ENCODE measurements around the gene TUT7.
"Not testable (repeated sequence)": the region's sequence is repeated elsewhere in the genome, so short reads cannot be mapped to it uniquely, and the experiment has no call there.

Gene TUT7

GRCh38 chr9:86324901-86325300, 29.3 kb downstream of the TUT7 start:
- no peak overlapping the region for H2AFZ ChIP-seq (ENCODE audit: low read length, unreplicated experiment)
- no peak overlapping the region for H3K4me3 ChIP-seq (ENCODE audit: low read depth, low read length)
- H3K27me3 ChIP-seq (ENCODE audit: insufficient read depth, low read length), result no peaks in the 10 kb centered on the region
- peak overlapping the region; percentile 32 for H3K27ac ChIP-seq (ENCODE audit: low read depth, low read length)
- H3K36me3 ChIP-seq (ENCODE audit: insufficient read depth, low read length), result peaks cover 52% of the 10 kb centered on the region
- peaks cover 47% of the 10 kb centered on the region for H3K4me1 ChIP-seq (ENCODE audit: control insufficient read depth, insufficient read depth, low read length, unreplicated experiment)
- H3K79me2 ChIP-seq (ENCODE audit: control insufficient read depth, insufficient read depth, low read length, unreplicated experiment), result no peaks in the 10 kb centered on the region

DNA sequence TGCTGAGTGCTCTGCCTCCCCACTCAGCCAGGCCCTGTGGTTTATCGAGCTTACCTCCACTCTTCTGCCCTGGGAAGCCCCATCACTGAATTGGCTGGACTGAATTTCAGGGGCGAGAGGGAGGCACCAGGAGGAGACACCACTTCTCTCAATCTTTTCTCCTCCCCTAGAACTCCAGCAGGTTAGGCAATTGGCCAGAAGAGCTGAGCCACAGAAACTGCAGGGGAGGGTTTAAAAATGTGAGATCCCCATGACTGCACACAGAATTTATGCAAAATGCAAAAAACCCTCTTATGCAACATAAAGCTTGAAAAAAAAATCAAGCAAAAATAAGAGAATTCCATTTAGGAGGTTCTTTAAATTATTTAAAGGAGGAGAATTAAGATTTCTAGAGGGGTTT, 29.9 kb downstream of the TUT7 start:
- no peak overlapping the region for H2AFZ ChIP-seq (ENCODE audit: low read length, unreplicated experiment)
- H3K4me3 ChIP-seq (ENCODE audit: low read depth, low read length), result no peak overlapping the region
- peaks cover 47% of the 10 kb centered on the region for H3K4me1 ChIP-seq (ENCODE audit: control insufficient read depth, insufficient read depth, low read length, unreplicated experiment)
- no peaks in the 10 kb centered on the region for H3K27me3 ChIP-seq (ENCODE audit: insufficient read depth, low read length)
- H3K79me2 ChIP-seq (ENCODE audit: control insufficient read depth, insufficient read depth, low read length, unreplicated experiment), result no peaks in the 10 kb centered on the region
- peaks cover 53% of the 10 kb centered on the region for H3K36me3 ChIP-seq (ENCODE audit: insufficient read depth, low read length)
- peak overlapping the region; percentile 86 for H3K27ac ChIP-seq (ENCODE audit: low read depth, low read length)

- Histone ChIP-seq H3K36me3 (ENCODE audit: insufficient read depth, low read length) (peaks cover 60% of the 10 kb centered on the region), H3K4me1 (ENCODE audit: control insufficient read depth, insufficient read depth, low read length, unreplicated experiment) (peaks cover 47% of the 10 kb centered on the region), H3K79me2 (ENCODE audit: control insufficient read depth, insufficient read depth, low read length, unreplicated experiment) (peaks cover 2% of the 10 kb centered on the region), H2AFZ (ENCODE audit: low read length, unreplicated experiment) (no peak overlapping the region), H3K27ac (ENCODE audit: low read depth, low read length) (peak overlapping the region; percentile 86), H3K27me3 (ENCODE audit: insufficient read depth, low read length) (no peaks in the 10 kb centered on the region), H3K4me3 (ENCODE audit: low read depth, low read length) (peak overlapping the region; percentile 32; the same call in 1 of the 2 replicates)
Measured at GRCh38 chr9:86322973-86323644, 31.1 kb downstream of the TUT7 start.

- Histone ChIP-seq H3K4me1 (ENCODE audit: control insufficient read depth, insufficient read depth, low read length, unreplicated experiment) (peaks cover 47% of the 10 kb centered on the region), H3K27me3 (ENCODE audit: insufficient read depth, low read length) (no peaks in the 10 kb centered on the region), H3K27ac (ENCODE audit: low read depth, low read length) (peak overlapping the region; percentile 86), H2AFZ (ENCODE audit: low read length, unreplicated experiment) (no peak overlapping the region), H3K4me3 (ENCODE audit: low read depth, low read length) (no peak overlapping the region), H3K79me2 (ENCODE audit: control insufficient read depth, insufficient read depth, low read length, unreplicated experiment) (peaks cover 2% of the 10 kb centered on the region), H3K36me3 (ENCODE audit: insufficient read depth, low read length) (peaks cover 71% of the 10 kb centered on the region)
Measured at GRCh38 chr9:86321373-86321772, 32.8 kb downstream of the TUT7 start.

GRCh38 chr9:86318187-86318586, 36.0 kb downstream of the TUT7 start:
- Histone ChIP-seq H3K27me3 (ENCODE audit: insufficient read depth, low read length) (no peaks in the 10 kb centered on the region), H2AFZ (ENCODE audit: low read length, unreplicated experiment) (no peak overlapping the region), H3K4me1 (ENCODE audit: control insufficient read depth, insufficient read depth, low read length, unreplicated experiment) (peaks cover 38% of the 10 kb centered on the region), H3K4me3 (ENCODE audit: low read depth, low read length) (no peak overlapping the region), H3K27ac (ENCODE audit: low read depth, low read length) (no peak overlapping the region), H3K79me2 (ENCODE audit: control insufficient read depth, insufficient read depth, low read length, unreplicated experiment) (peaks cover 2% of the 10 kb centered on the region), H3K36me3 (ENCODE audit: insufficient read depth, low read length) (peaks cover 75% of the 10 kb centered on the region)

DNA sequence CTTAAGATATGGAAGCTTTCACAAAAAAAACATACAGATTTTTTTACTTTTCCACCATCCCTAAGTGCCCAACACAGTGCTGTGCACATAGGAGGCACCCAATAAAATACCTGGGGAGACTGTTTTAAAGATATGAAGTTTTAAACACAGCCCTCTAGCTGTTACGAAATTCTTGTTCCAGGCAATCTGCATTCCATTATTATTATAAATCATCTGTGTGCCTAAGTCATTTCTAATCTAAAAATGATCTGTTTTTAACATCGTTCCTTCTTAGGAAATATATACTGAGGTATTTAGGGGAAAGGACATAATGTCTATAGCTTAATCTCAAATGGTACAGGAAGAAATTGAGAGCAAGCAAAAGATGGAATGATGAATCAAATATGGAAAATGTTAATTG, 39.1 kb downstream of the TUT7 start:
- Histone ChIP-seq H2AFZ (ENCODE audit: low read length, unreplicated experiment) (no peak overlapping the region), H3K36me3 (ENCODE audit: insufficient read depth, low read length) (peaks cover 69% of the 10 kb centered on the region), H3K27ac (ENCODE audit: low read depth, low read length) (peak overlapping the region; percentile 29; the same call in 1 of the 2 replicates), H3K4me3 (ENCODE audit: low read depth, low read length) (no peak overlapping the region), H3K27me3 (ENCODE audit: insufficient read depth, low read length) (no peaks in the 10 kb centered on the region), H3K79me2 (ENCODE audit: control insufficient read depth, insufficient read depth, low read length, unreplicated experiment) (peaks cover 2% of the 10 kb centered on the region), H3K4me1 (ENCODE audit: control insufficient read depth, insufficient read depth, low read length, unreplicated experiment) (peaks cover 14% of the 10 kb centered on the region)

DNA sequence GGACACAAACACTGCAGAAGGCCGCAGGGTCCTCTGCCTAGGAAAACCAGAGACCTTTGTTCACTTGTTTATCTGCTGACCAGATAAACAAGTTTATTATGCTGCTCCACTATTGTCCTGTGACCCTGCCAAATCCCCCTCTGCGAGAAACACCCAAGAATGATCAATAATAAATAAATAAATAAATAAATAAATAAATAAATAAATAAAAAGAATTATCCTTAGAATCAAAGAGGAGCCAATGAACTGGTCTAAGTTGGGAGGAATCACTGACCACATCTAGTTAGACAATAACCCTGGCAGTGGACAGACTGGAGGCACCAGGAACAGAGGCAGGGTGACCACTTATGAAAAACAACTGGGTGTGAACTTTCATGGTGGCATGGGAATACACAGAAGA, 41.3 kb downstream of the TUT7 start:
- H3K4me1 ChIP-seq (ENCODE audit: control insufficient read depth, insufficient read depth, low read length, unreplicated experiment), result peaks cover 14% of the 10 kb centered on the region
- not testable (repeated sequence) for H2AFZ ChIP-seq (ENCODE audit: low read length, unreplicated experiment); H3K4me3 ChIP-seq (ENCODE audit: low read depth, low read length); H3K79me2 ChIP-seq (ENCODE audit: control insufficient read depth, insufficient read depth, low read length, unreplicated experiment); H3K27me3 ChIP-seq (ENCODE audit: insufficient read depth, low read length); H3K27ac ChIP-seq (ENCODE audit: low read depth, low read length)
- H3K36me3 ChIP-seq (ENCODE audit: insufficient read depth, low read length), result peaks cover 74% of the 10 kb centered on the region

GRCh38 chr9:86308687-86309086, 45.5 kb downstream of the TUT7 start:
- Histone ChIP-seq H3K4me1 (ENCODE audit: control insufficient read depth, insufficient read depth, low read length, unreplicated experiment) (peaks cover 11% of the 10 kb centered on the region), H3K79me2 (ENCODE audit: control insufficient read depth, insufficient read depth, low read length, unreplicated experiment) (no peaks in the 10 kb centered on the region), H3K27ac (ENCODE audit: low read depth, low read length) (no peak overlapping the region), H3K27me3 (ENCODE audit: insufficient read depth, low read length) (no peaks in the 10 kb centered on the region), H3K4me3 (ENCODE audit: low read depth, low read length) (no peak overlapping the region), H3K36me3 (ENCODE audit: insufficient read depth, low read length) (peaks cover 62% of the 10 kb centered on the region), H2AFZ (ENCODE audit: low read length, unreplicated experiment) (no peak overlapping the region)

- Histone ChIP-seq H3K4me3 (ENCODE audit: low read depth, low read length) (no peak overlapping the region), H3K4me1 (ENCODE audit: control insufficient read depth, insufficient read depth, low read length, unreplicated experiment) (peaks cover 16% of the 10 kb centered on the region), H2AFZ (ENCODE audit: low read length, unreplicated experiment) (no peak overlapping the region), H3K27me3 (ENCODE audit: insufficient read depth, low read length) (no peaks in the 10 kb centered on the region), H3K36me3 (ENCODE audit: insufficient read depth, low read length) (peaks cover 63% of the 10 kb centered on the region), H3K27ac (ENCODE audit: low read depth, low read length) (no peak overlapping the region), H3K79me2 (ENCODE audit: control insufficient read depth, insufficient read depth, low read length, unreplicated experiment) (no peaks in the 10 kb centered on the region)
Measured at GRCh38 chr9:86304236-86304730, 49.9 kb downstream of the TUT7 start.

GRCh38 chr9:86303316-86303975, 50.8 kb downstream of the TUT7 start:
- Histone ChIP-seq H3K79me2 (ENCODE audit: control insufficient read depth, insufficient read depth, low read length, unreplicated experiment) (no peaks in the 10 kb centered on the region), H3K27me3 (ENCODE audit: insufficient read depth, low read length) (no peaks in the 10 kb centered on the region), H3K4me3 (ENCODE audit: low read depth, low read length) (no peak overlapping the region), H2AFZ (ENCODE audit: low read length, unreplicated experiment) (no peak overlapping the region), H3K36me3 (ENCODE audit: insufficient read depth, low read length) (peaks cover 58% of the 10 kb centered on the region), H3K4me1 (ENCODE audit: control insufficient read depth, insufficient read depth, low read length, unreplicated experiment) (peaks cover 16% of the 10 kb centered on the region), H3K27ac (ENCODE audit: low read depth, low read length) (no peak overlapping the region)

GRCh38 chr9:86301686-86302085, 52.5 kb downstream of the TUT7 start:
- Histone ChIP-seq H3K27me3 (ENCODE audit: insufficient read depth, low read length) (no peaks in the 10 kb centered on the region), H3K4me1 (ENCODE audit: control insufficient read depth, insufficient read depth, low read length, unreplicated experiment) (peaks cover 16% of the 10 kb centered on the region), H2AFZ (ENCODE audit: low read length, unreplicated experiment) (no peak overlapping the region), H3K27ac (ENCODE audit: low read depth, low read length) (no peak overlapping the region), H3K79me2 (ENCODE audit: control insufficient read depth, insufficient read depth, low read length, unreplicated experiment) (no peaks in the 10 kb centered on the region), H3K36me3 (ENCODE audit: insufficient read depth, low read length) (peaks cover 49% of the 10 kb centered on the region), H3K4me3 (ENCODE audit: low read depth, low read length) (no peak overlapping the region)
